Measurements from ENCODE around the gene FAM219B. TPM values are rescaled to one million over a fixed set of nuclear protein-coding genes. Genes with fewer than 3 reads are reported as not detected.
"Not testable (repeated sequence)": the region's sequence is repeated elsewhere in the genome, so short reads cannot be mapped to it uniquely, and the experiment has no call there.

The FAM219B gene
- total RNA-seq, 1 experiment from 2014 or later: 56.2 TPM

- Mint-ChIP-seq H3K36me3 (ENCODE audit: insufficient read depth, unreplicated experiment) (peaks cover 33% of the 10 kb centered on the region), H3K27ac (ENCODE audit: unreplicated experiment) (peak overlapping the region; percentile 53), H3K4me1 (ENCODE audit: low read depth, unreplicated experiment) (peaks cover 9% of the 10 kb centered on the region), H3K27me3 (ENCODE audit: unreplicated experiment) (peaks cover 4% of the 10 kb centered on the region), H3K4me3 (ENCODE audit: low read depth, unreplicated experiment) (peak overlapping the region; percentile 93), H3K9me3 (ENCODE audit: low read depth, unreplicated experiment) (no peaks in the 10 kb centered on the region)
- TSS peak; percentile 81 for BruUV-seq (replicated peaks)
- intact Hi-C loops (cut with micrococcal nuclease; ENCODE audit: unreplicated experiment): no loop called here
- no peak for DNase-seq
- no peak for TF ChIP-seq CTCF (IDR thresholded peaks at IDR 0.05; ENCODE audit: unreplicated experiment)
- CTCF ChIA-PET: interaction anchor here (1.2 to 1.6 kb wide), 2 partner anchors 14 to 166 kb away, joined by 3 to 11 read pairs; no protein-coding TSS in a partner anchor
These were observed 30.6 kb upstream of the FAM219B start for GRCh38 chr15:74937272-74937589.

- H3K4me1 Mint-ChIP-seq (ENCODE audit: low read depth, unreplicated experiment); BruUV-seq (replicated peaks); H3K27me3 Mint-ChIP-seq (ENCODE audit: unreplicated experiment); H3K9me3 Mint-ChIP-seq (ENCODE audit: low read depth, unreplicated experiment); H3K27ac Mint-ChIP-seq (ENCODE audit: unreplicated experiment); intact Hi-C loops (cut with micrococcal nuclease; ENCODE audit: unreplicated experiment): not testable (repeated sequence)
- CTCF ChIA-PET: interaction anchor here (1.1 kb wide), 1 partner anchor 19 kb away, joined by 3 read pairs; no protein-coding TSS in a partner anchor
- Mint-ChIP-seq H3K36me3 (ENCODE audit: insufficient read depth, unreplicated experiment) (peaks cover 48% of the 10 kb centered on the region), H3K4me3 (ENCODE audit: low read depth, unreplicated experiment) (peak overlapping the region; percentile 54)
- peak; percentile 35 for DNase-seq
These were observed 28.5 kb upstream of the FAM219B start for GRCh38 chr15:74935193-74935592.

GRCh38 chr15:74933573-74933972 lies 26.9 kb upstream of the FAM219B start:
- Mint-ChIP-seq H3K27ac (ENCODE audit: unreplicated experiment) (no peak overlapping the region), H3K4me1 (ENCODE audit: low read depth, unreplicated experiment) (peaks cover 9% of the 10 kb centered on the region), H3K4me3 (ENCODE audit: low read depth, unreplicated experiment) (no peak overlapping the region), H3K36me3 (ENCODE audit: insufficient read depth, unreplicated experiment) (peaks cover 61% of the 10 kb centered on the region), H3K9me3 (ENCODE audit: low read depth, unreplicated experiment) (no peaks in the 10 kb centered on the region), H3K27me3 (ENCODE audit: unreplicated experiment) (no peaks in the 10 kb centered on the region)
- CTCF ChIA-PET: no interaction called here
- no TSS peak for BruUV-seq (replicated peaks)
- intact Hi-C loops (cut with micrococcal nuclease; ENCODE audit: unreplicated experiment): no loop called here
- no peak for TF ChIP-seq CTCF (IDR thresholded peaks at IDR 0.05; ENCODE audit: unreplicated experiment)
- no peak for DNase-seq

- CTCF ChIA-PET: no interaction called here
- no peak for TF ChIP-seq CTCF (IDR thresholded peaks at IDR 0.05; ENCODE audit: unreplicated experiment)
- peaks cover 54% of the 10 kb centered on the region for H3K36me3 Mint-ChIP-seq (ENCODE audit: insufficient read depth, unreplicated experiment)
- no peaks in the 10 kb centered on the region for H3K27me3 Mint-ChIP-seq (ENCODE audit: unreplicated experiment)
- DNase-seq: no peak
- intact Hi-C loops (cut with micrococcal nuclease; ENCODE audit: unreplicated experiment): no loop called here
- no peak overlapping the region for H3K27ac Mint-ChIP-seq (ENCODE audit: unreplicated experiment)
- BruUV-seq (replicated peaks): no TSS peak
- no peaks in the 10 kb centered on the region for H3K9me3 Mint-ChIP-seq (ENCODE audit: low read depth, unreplicated experiment)
- H3K4me3 Mint-ChIP-seq (ENCODE audit: low read depth, unreplicated experiment): no peak overlapping the region
- no peaks in the 10 kb centered on the region for H3K4me1 Mint-ChIP-seq (ENCODE audit: low read depth, unreplicated experiment)
These were observed 22.1 kb upstream of the FAM219B start for GRCh38 chr15:74928771-74929198.

GRCh38 chr15:74924525-74924924 lies 17.9 kb upstream of the FAM219B start:
- Mint-ChIP-seq H3K4me3 (ENCODE audit: low read depth, unreplicated experiment) (no peak overlapping the region), H3K27ac (ENCODE audit: unreplicated experiment) (no peak overlapping the region), H3K36me3 (ENCODE audit: insufficient read depth, unreplicated experiment) (peaks cover 62% of the 10 kb centered on the region), H3K4me1 (ENCODE audit: low read depth, unreplicated experiment) (no peaks in the 10 kb centered on the region), H3K27me3 (ENCODE audit: unreplicated experiment) (no peaks in the 10 kb centered on the region), H3K9me3 (ENCODE audit: low read depth, unreplicated experiment) (no peaks in the 10 kb centered on the region)
- no peak for DNase-seq
- intact Hi-C loops (cut with micrococcal nuclease; ENCODE audit: unreplicated experiment): no loop called here
- BruUV-seq (replicated peaks): no TSS peak
- no peak for TF ChIP-seq CTCF (IDR thresholded peaks at IDR 0.05; ENCODE audit: unreplicated experiment)
- CTCF ChIA-PET: interaction anchor here (0.6 kb wide), 1 partner anchor 373 kb away, joined by 9 read pairs; no protein-coding TSS in a partner anchor

All from Calu3 (cell line).